ENCODE data around the gene PIK3CD.

- no peak for TF ChIP-seq POLR2A (IDR thresholded peaks at IDR 0.05)
- no peak for TF ChIP-seq POLR2AphosphoS5 (IDR thresholded peaks at IDR 0.05)
- no peak for TF ChIP-seq CTCF (IDR thresholded peaks at IDR 0.05)
Observed at GRCh38 chr1:9735800-9736199, 84.3 kb downstream of the PIK3CD start.
